B cell (primary cell): ENCODE measurements around the gene NFE2.

Experiments
- CTCF ChIP-seq: fragments of 200-600 bp; IDR thresholded peaks from one replicate; pipeline ENCODE4 v1.8.0; 2022; ENCODE audit warnings: antibody characterized with exemption, mild to moderate bottlenecking
- EZH2 ChIP-seq: IDR thresholded peaks from 2 replicates; pipeline ENCODE4 v1.6.1; 2012; ENCODE audit warnings: borderline replicate concordance, low read depth, mild to moderate bottlenecking, moderate library complexity, low read length; ENCODE audit not compliant: insufficient read depth, poor library complexity, severe bottlenecking

- no peak for TF ChIP-seq CTCF
- no peak for TF ChIP-seq EZH2
These were observed 537 bp downstream of the NFE2 start for GRCh38 chr12:54300225-54300731.
